HepG2 (cell line): ENCODE results near the gene USP9Y. TPM values are rescaled to one million over a fixed set of nuclear protein-coding genes. Genes with fewer than 3 reads are reported as not detected.
A peak's percentile ranks its signal among the peaks of the same experiment; 100 is the strongest.

ENCODE experiments used
- CCDC6 ChIP-seq: sonication (generic); formaldehyde crosslinking; IDR thresholded peaks from 2 replicates; pipeline ENCODE4 v1.8.1; 2022; ENCODE audit warnings: mild to moderate bottlenecking, missing genetic modification reagents, moderate library complexity
- CEBPG ChIP-seq: IDR thresholded peaks from 2 replicates; pipeline ENCODE4 v1.6.1; 2016
- ELK4 ChIP-seq: sonication (generic); formaldehyde crosslinking; IDR thresholded peaks from 2 replicates; pipeline ENCODE4 v1.9.0; 2021; ENCODE audit warnings: missing genetic modification reagents, borderline replicate concordance
- FOXA3 ChIP-seq: IDR thresholded peaks from 2 replicates; pipeline ENCODE4 v1.6.1; 2016; ENCODE audit warnings: missing genetic modification reagents, missing compliant biosample characterization
- KLF6 ChIP-seq: IDR thresholded peaks from 2 replicates; pipeline ENCODE4 v1.8.0; 2016; ENCODE audit warnings: missing biosample characterization, missing genetic modification reagents
- RXRB ChIP-seq: IDR thresholded peaks from 2 replicates; pipeline ENCODE4 v1.6.1; 2016; ENCODE audit warnings: borderline replicate concordance, missing genetic modification reagents, missing compliant biosample characterization
- SMAD9 ChIP-seq: sonication (generic); formaldehyde crosslinking; IDR thresholded peaks from 2 replicates; pipeline ENCODE4 v1.5.1; 2020; ENCODE audit warnings: mild to moderate bottlenecking, missing genetic modification reagents
- SOX13 ChIP-seq, 3 experiments: fragments of 450-650 bp in 1 of 3; sonication (generic) in 1 of 3; formaldehyde crosslinking in 1 of 3; IDR thresholded peaks in 2 of 3; conservative IDR thresholded peaks in 1 of 3; 2 replicates each; pipeline versions ENCODE4 v1.5.0 to v1.6.1; 2016 to 2020; ENCODE audit warnings: antibody characterized with exemption in 1 of 3, mild to moderate bottlenecking in 1 of 3, missing compliant biosample characterization in 1 of 3, missing genetic modification reagents in 1 of 3, moderate library complexity in 1 of 3
- SOX5 ChIP-seq: IDR thresholded peaks from 2 replicates; pipeline ENCODE4 v1.6.1; 2016; ENCODE audit warnings: borderline replicate concordance
- ZNF10 ChIP-seq: sonication (generic); formaldehyde crosslinking; IDR thresholded peaks from 2 replicates; pipeline ENCODE4 v1.4.0; 2020; ENCODE audit warnings: mild to moderate bottlenecking, low read depth, missing genetic modification reagents, borderline replicate concordance
- ZNF441 ChIP-seq: sonication (generic); formaldehyde crosslinking; IDR thresholded peaks from 2 replicates; pipeline ENCODE4 v1.7.0; 2021; ENCODE audit warnings: missing genetic modification reagents, borderline replicate concordance
- ZNF496 ChIP-seq: sonication (generic); formaldehyde crosslinking; IDR thresholded peaks from 2 replicates; pipeline ENCODE4 v1.8.1; 2023; ENCODE audit warnings: mild to moderate bottlenecking, moderate library complexity, missing genetic modification reagents; ENCODE audit not compliant: insufficient replicate concordance
- polyA plus RNA-seq, 8 experiments: library from polyadenylated mRNA; depleted of rRNA in 3 of 8; stranded (reverse) in 7 of 8; unstranded in 1 of 8; fragments of >200 nt; fragmentation: Illumina TruSeq in 4 of 8; extraction: Trizol in 4 of 8; gene quantifications; 2 replicates each; pipeline versions ENCODE4 v1.2.1 to v1.2.3, GENCODE V29; 2011 to 2016; ENCODE audit warnings: low read depth in 4 of 8, missing spikeins in 1 of 8, mixed read lengths in 1 of 8; ENCODE audit not compliant: insufficient read depth in 1 of 8
- total RNA-seq, 5 experiments: library from RNA; depleted of rRNA; stranded (reverse); fragments of >200 nt; fragmentation: Illumina TruSeq; extraction: Trizol; gene quantifications; 2 replicates each; pipeline ENCODE4 v1.2.3, GENCODE V29; 2016; ENCODE audit warnings: low read depth in 1 of 5
- TF ChIP-seq, protein P1 (sequence below): sonication (generic); formaldehyde crosslinking; IDR thresholded peaks from 2 replicates; pipeline ENCODE4 v1.4.0; 2020; ENCODE audit warnings: missing genetic modification reagents, borderline replicate concordance
- TF ChIP-seq, protein P2 (sequence below): sonication (generic); formaldehyde crosslinking; IDR thresholded peaks from 2 replicates; pipeline ENCODE4 v1.8.1; 2023; ENCODE audit warnings: mild to moderate bottlenecking, missing genetic modification reagents, borderline replicate concordance
- TF ChIP-seq, protein P3 (sequence below): sonication (generic); formaldehyde crosslinking; IDR thresholded peaks from 2 replicates; pipeline ENCODE4 v1.4.0; 2020; ENCODE audit warnings: mild to moderate bottlenecking, missing genetic modification reagents
- TF ChIP-seq, protein P4 (sequence below): IDR thresholded peaks from 2 replicates; pipeline ENCODE4 v1.6.1; 2016; ENCODE audit warnings: low read depth

USP9Y gene
- total and polyA plus RNA-seq, 2 of the 13 experiments (the other 11 are each of a cell fraction or from before 2014, with no cell fraction given), result 14.6 to 41.9 TPM

- TF ChIP-seq, protein P1, sequence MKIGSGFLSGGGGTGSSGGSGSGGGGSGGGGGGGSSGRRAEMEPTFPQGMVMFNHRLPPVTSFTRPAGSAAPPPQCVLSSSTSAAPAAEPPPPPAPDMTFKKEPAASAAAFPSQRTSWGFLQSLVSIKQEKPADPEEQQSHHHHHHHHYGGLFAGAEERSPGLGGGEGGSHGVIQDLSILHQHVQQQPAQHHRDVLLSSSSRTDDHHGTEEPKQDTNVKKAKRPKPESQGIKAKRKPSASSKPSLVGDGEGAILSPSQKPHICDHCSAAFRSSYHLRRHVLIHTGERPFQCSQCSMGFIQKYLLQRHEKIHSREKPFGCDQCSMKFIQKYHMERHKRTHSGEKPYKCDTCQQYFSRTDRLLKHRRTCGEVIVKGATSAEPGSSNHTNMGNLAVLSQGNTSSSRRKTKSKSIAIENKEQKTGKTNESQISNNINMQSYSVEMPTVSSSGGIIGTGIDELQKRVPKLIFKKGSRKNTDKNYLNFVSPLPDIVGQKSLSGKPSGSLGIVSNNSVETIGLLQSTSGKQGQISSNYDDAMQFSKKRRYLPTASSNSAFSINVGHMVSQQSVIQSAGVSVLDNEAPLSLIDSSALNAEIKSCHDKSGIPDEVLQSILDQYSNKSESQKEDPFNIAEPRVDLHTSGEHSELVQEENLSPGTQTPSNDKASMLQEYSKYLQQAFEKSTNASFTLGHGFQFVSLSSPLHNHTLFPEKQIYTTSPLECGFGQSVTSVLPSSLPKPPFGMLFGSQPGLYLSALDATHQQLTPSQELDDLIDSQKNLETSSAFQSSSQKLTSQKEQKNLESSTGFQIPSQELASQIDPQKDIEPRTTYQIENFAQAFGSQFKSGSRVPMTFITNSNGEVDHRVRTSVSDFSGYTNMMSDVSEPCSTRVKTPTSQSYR (CRISPR knock-in tag), result peak; percentile 31; the same call in 1 of the 2 replicates
- TF ChIP-seq SOX13 (IDR thresholded peaks at IDR 0.05) (no peak), SOX13 (CRISPR knock-in tag; conservative IDR thresholded peaks at IDR 0.05 in 1 of 2, IDR thresholded peaks at IDR 0.05 in 1 of 2) (peak in 1 of 2 experiments; percentile 71; a peak in 2 of 4 replicates), CCDC6 (CRISPR knock-in tag) (no peak), KLF6 (CRISPR knock-in tag) (no peak), FOXA3 (CRISPR knock-in tag) (peak; percentile 37), CEBPG (peak; percentile 19; the same call in 1 of the 2 replicates), ZNF441 (CRISPR knock-in tag) (no peak), RXRB (0 out of 2 replicates have a peak, but pooled peaks have one; percentile 9), ZNF10 (no peak), SMAD9 (CRISPR knock-in tag) (no peak), ELK4 (CRISPR knock-in tag) (no peak), SOX5 (CRISPR knock-in tag) (peak; percentile 84), ZNF496 (no peak)
- TF ChIP-seq, protein P2, sequence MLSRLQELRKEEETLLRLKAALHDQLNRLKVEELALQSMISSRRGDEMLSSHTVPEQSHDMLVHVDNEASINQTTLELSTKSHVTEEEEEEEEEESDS (CRISPR knock-in tag), result no peak
- TF ChIP-seq, protein P3, sequence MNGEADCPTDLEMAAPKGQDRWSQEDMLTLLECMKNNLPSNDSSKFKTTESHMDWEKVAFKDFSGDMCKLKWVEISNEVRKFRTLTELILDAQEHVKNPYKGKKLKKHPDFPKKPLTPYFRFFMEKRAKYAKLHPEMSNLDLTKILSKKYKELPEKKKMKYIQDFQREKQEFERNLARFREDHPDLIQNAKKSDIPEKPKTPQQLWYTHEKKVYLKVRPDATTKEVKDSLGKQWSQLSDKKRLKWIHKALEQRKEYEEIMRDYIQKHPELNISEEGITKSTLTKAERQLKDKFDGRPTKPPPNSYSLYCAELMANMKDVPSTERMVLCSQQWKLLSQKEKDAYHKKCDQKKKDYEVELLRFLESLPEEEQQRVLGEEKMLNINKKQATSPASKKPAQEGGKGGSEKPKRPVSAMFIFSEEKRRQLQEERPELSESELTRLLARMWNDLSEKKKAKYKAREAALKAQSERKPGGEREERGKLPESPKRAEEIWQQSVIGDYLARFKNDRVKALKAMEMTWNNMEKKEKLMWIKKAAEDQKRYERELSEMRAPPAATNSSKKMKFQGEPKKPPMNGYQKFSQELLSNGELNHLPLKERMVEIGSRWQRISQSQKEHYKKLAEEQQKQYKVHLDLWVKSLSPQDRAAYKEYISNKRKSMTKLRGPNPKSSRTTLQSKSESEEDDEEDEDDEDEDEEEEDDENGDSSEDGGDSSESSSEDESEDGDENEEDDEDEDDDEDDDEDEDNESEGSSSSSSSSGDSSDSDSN (CRISPR knock-in tag), result no peak
- TF ChIP-seq, protein P4, sequence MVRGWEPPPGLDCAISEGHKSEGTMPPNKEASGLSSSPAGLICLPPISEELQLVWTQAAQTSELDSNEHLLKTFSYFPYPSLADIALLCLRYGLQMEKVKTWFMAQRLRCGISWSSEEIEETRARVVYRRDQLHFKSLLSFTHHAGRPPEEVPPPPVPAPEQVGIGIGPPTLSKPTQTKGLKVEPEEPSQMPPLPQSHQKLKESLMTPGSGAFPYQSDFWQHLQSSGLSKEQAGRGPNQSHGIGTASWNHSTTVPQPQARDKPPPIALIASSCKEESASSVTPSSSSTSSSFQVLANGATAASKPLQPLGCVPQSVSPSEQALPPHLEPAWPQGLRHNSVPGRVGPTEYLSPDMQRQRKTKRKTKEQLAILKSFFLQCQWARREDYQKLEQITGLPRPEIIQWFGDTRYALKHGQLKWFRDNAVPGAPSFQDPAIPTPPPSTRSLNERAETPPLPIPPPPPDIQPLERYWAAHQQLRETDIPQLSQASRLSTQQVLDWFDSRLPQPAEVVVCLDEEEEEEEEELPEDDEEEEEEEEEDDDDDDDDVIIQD (CRISPR knock-in tag), result no peak
- TF ChIP-seq, all 625 proteins: peak for 15
Observed at GRCh38 chrY:12700087-12700486, 944 bp upstream of the USP9Y start (continued).
